ENCODE data around the gene TCF7L2. TPM values are rescaled to one million over a fixed set of nuclear protein-coding genes. Genes with fewer than 3 reads are reported as not detected.

Gene TCF7L2
- total and polyA plus RNA-seq, 4 donors: 9.1 to 32.3 (median 21.4) TPM

DNA sequence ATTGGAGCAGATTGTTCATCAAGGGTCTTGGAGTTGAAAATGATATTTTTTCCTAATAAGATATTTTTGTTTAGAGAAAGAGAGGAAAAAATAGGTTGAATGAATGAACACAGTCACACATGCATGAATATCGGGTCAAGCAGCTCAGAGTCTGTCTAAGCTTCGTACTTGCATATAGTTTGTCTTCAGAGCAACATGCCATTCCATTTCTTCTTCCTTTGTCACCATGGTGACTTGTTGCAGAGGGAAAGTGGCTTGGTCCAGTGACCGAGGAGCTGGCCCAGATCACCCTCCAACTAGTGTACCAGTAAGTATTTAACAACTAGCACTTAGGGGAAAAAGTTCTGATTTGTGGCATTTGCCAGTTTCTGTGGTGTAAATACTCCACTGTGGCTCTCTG lies 232.1 kb downstream of the TCF7L2 start:
- H3K36me3 ChIP-seq (ENCODE audit: control insufficient read depth in 4 of 4, insufficient read depth in 4 of 4, low read length in 4 of 4): peaks cover 0 to 2% (median 0%) of the 10 kb centered on the region in 4 donors
- H3K9ac ChIP-seq (ENCODE audit: insufficient read depth in 1 of 2, low read length in 2 of 2): no peak overlapping the region
- TF ChIP-seq, protein P1, sequence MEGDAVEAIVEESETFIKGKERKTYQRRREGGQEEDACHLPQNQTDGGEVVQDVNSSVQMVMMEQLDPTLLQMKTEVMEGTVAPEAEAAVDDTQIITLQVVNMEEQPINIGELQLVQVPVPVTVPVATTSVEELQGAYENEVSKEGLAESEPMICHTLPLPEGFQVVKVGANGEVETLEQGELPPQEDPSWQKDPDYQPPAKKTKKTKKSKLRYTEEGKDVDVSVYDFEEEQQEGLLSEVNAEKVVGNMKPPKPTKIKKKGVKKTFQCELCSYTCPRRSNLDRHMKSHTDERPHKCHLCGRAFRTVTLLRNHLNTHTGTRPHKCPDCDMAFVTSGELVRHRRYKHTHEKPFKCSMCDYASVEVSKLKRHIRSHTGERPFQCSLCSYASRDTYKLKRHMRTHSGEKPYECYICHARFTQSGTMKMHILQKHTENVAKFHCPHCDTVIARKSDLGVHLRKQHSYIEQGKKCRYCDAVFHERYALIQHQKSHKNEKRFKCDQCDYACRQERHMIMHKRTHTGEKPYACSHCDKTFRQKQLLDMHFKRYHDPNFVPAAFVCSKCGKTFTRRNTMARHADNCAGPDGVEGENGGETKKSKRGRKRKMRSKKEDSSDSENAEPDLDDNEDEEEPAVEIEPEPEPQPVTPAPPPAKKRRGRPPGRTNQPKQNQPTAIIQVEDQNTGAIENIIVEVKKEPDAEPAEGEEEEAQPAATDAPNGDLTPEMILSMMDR (IDR thresholded peaks at IDR 0.05; ENCODE audit: control extremely low read depth, extremely low read depth): no peak
- H3K9me3 ChIP-seq (ENCODE audit: control insufficient read depth in 4 of 4, insufficient read depth in 3 of 4, low read length in 3 of 4): no peaks in the 10 kb centered on the region
- WGBS, 2 donors: 97 to 99% methylated on average over 3 of the region's 3 CpGs
- H3K4me1 ChIP-seq (ENCODE audit: control insufficient read depth in 5 of 5, insufficient read depth in 5 of 5, low read length in 5 of 5): peaks cover 0 to 16% (median 0%) of the 10 kb centered on the region in 5 donors
- no peaks in the 10 kb centered on the region for H3K27me3 ChIP-seq (ENCODE audit: control insufficient read depth in 3 of 3, insufficient read depth in 3 of 3, low read length in 2 of 3)
- DNase-seq (no peak), ATAC-seq (ENCODE audit: insufficient read depth, low FRiP score) (no peak)
- H3K4me3 ChIP-seq: no peak overlapping the region
- no peak overlapping the region for H3K27ac ChIP-seq (ENCODE audit: low read depth in 1 of 2, low read length in 1 of 2)

- Histone ChIP-seq H3K4me1 (ENCODE audit: control insufficient read depth in 5 of 5, insufficient read depth in 5 of 5, low read length in 5 of 5) (peaks cover 0 to 13% (median 0%) of the 10 kb centered on the region in 5 donors), H3K27ac (ENCODE audit: low read depth in 1 of 2, low read length in 1 of 2) (no peak overlapping the region), H3K9me3 (ENCODE audit: control insufficient read depth in 4 of 4, insufficient read depth in 3 of 4, low read length in 3 of 4) (no peaks in the 10 kb centered on the region), H3K9ac (ENCODE audit: insufficient read depth in 1 of 2, low read length in 2 of 2) (no peak overlapping the region), H3K4me3 (no peak overlapping the region), H3K27me3 (ENCODE audit: control insufficient read depth in 3 of 3, insufficient read depth in 3 of 3, low read length in 2 of 3) (no peaks in the 10 kb centered on the region), H3K36me3 (ENCODE audit: control insufficient read depth in 4 of 4, insufficient read depth in 4 of 4, low read length in 4 of 4) (no peaks in the 10 kb centered on the region)
- TF ChIP-seq, protein P1 (IDR thresholded peaks at IDR 0.05; ENCODE audit: control extremely low read depth, extremely low read depth): no peak
- WGBS, 2 donors: 93 to 96% methylated on average over 13 of the region's 13 CpGs
- ATAC-seq (ENCODE audit: insufficient read depth, low FRiP score) (no peak), DNase-seq (no peak)
Observed at GRCh38 chr10:113183573-113183972, 233.5 kb downstream of the TCF7L2 start.

- Histone ChIP-seq H3K9ac (ENCODE audit: insufficient read depth in 1 of 2, low read length in 2 of 2) (no peak overlapping the region), H3K9me3 (ENCODE audit: control insufficient read depth in 4 of 4, insufficient read depth in 3 of 4, low read length in 3 of 4) (no peaks in the 10 kb centered on the region), H3K4me1 (ENCODE audit: control insufficient read depth in 5 of 5, insufficient read depth in 5 of 5, low read length in 5 of 5) (peaks cover 0 to 6% (median 0%) of the 10 kb centered on the region in 5 donors), H3K27ac (ENCODE audit: low read depth in 1 of 2, low read length in 1 of 2) (no peak overlapping the region), H3K27me3 (ENCODE audit: control insufficient read depth in 3 of 3, insufficient read depth in 3 of 3, low read length in 2 of 3) (no peaks in the 10 kb centered on the region), H3K4me3 (no peak overlapping the region), H3K36me3 (ENCODE audit: control insufficient read depth in 4 of 4, insufficient read depth in 4 of 4, low read length in 4 of 4) (no peaks in the 10 kb centered on the region)
- ATAC-seq (ENCODE audit: insufficient read depth, low FRiP score) (no peak), DNase-seq (peak; percentile 69 to 77 (median 73))
- TF ChIP-seq, protein P1 (IDR thresholded peaks at IDR 0.05; ENCODE audit: control extremely low read depth, extremely low read depth): no peak
- WGBS, 2 donors: 72 to 88% methylated on average over 10 of the region's 10 CpGs
Observed at GRCh38 chr10:113187063-113187777, 237.2 kb downstream of the TCF7L2 start.
